ENCODE data around the gene CCNY. TPM values are rescaled to one million over a fixed set of nuclear protein-coding genes. Genes with fewer than 3 reads are reported as not detected.

CCNY gene
- total RNA-seq, 2 experiments from 2014 or later, result 37.0 to 55.8 TPM

- H3K27ac ChIP-seq (ENCODE audit: low read depth, low read length, poor library complexity, severe bottlenecking), result no peak overlapping the region
- H3K9me3 ChIP-seq (ENCODE audit: low read length), result no peaks in the 10 kb centered on the region
- POLR2A ChIA-PET, result interaction anchor here (0.6 to 0.7 kb wide), 2 partner anchors 34 to 449 kb away, joined by 3 to 5 read pairs; no protein-coding TSS in a partner anchor
- no TSS peak for BruUV-seq (replicated peaks)
- CTCF ChIA-PET (ENCODE audit: unreplicated experiment), result no interaction called here
- H3K9me2 ChIP-seq (ENCODE audit: insufficient read depth, low read length), result no peaks in the 10 kb centered on the region
- H4K20me1 ChIP-seq (ENCODE audit: insufficient read depth, low read length), result peaks cover 9% of the 10 kb centered on the region
- peaks cover 15% of the 10 kb centered on the region for H3K4me1 ChIP-seq (ENCODE audit: insufficient read depth, low read length, poor library complexity, severe bottlenecking)
- H3K4me3 ChIP-seq (ENCODE audit: low read depth, low read length, poor library complexity, severe bottlenecking), result no peak overlapping the region
- no peak for DNase-seq (ENCODE audit: low spot score)
- no peak overlapping the region for H3K4me2 ChIP-seq (ENCODE audit: low read length)
- TF ChIP-seq CTCF (conservative IDR thresholded peaks at IDR 0.05; ENCODE audit: low read length) (no peak), EZH2phosphoT487 (IDR thresholded peaks at IDR 0.05; ENCODE audit: borderline replicate concordance, low read depth, low read length) (no peak)
- H2AFZ ChIP-seq (ENCODE audit: low read length), result no peak overlapping the region
- intact Hi-C loops (cut with micrococcal nuclease; ENCODE audit: unreplicated experiment), result no loop called here
- H3K79me2 ChIP-seq (ENCODE audit: insufficient read depth, low read depth, low read length), result peaks cover 9% of the 10 kb centered on the region; the same call in 1 of the 2 replicates
- no peaks in the 10 kb centered on the region for H3K36me3 ChIP-seq (ENCODE audit: insufficient read depth, low read length)
Measured at GRCh38 chr10:35412900-35413491, 76.7 kb downstream of the CCNY start.

- no peak overlapping the region for H3K4me3 ChIP-seq (ENCODE audit: low read depth, low read length, poor library complexity, severe bottlenecking)
- no peaks in the 10 kb centered on the region for H3K36me3 ChIP-seq (ENCODE audit: insufficient read depth, low read length)
- ChIA-PET CTCF (ENCODE audit: unreplicated experiment) (no interaction called here), POLR2A (interaction anchor here (0.6 to 0.7 kb wide), 2 partner anchors 13 to 35 kb away, joined by 3 to 5 read pairs; no protein-coding TSS in a partner anchor)
- H3K79me2 ChIP-seq (ENCODE audit: insufficient read depth, low read depth, low read length), result peaks cover 9% of the 10 kb centered on the region; the same call in 1 of the 2 replicates
- TF ChIP-seq CTCF (conservative IDR thresholded peaks at IDR 0.05; ENCODE audit: low read length) (no peak), EZH2phosphoT487 (IDR thresholded peaks at IDR 0.05; ENCODE audit: borderline replicate concordance, low read depth, low read length) (no peak)
- no peak overlapping the region for H3K4me2 ChIP-seq (ENCODE audit: low read length)
- peaks cover 15% of the 10 kb centered on the region for H3K4me1 ChIP-seq (ENCODE audit: insufficient read depth, low read length, poor library complexity, severe bottlenecking)
- no peaks in the 10 kb centered on the region for H3K9me2 ChIP-seq (ENCODE audit: insufficient read depth, low read length)
- DNase-seq (ENCODE audit: low spot score), result no peak
- no TSS peak for BruUV-seq (replicated peaks)
- H3K9me3 ChIP-seq (ENCODE audit: low read length), result no peaks in the 10 kb centered on the region
- H4K20me1 ChIP-seq (ENCODE audit: insufficient read depth, low read length), result peaks cover 11% of the 10 kb centered on the region
- no peak overlapping the region for H2AFZ ChIP-seq (ENCODE audit: low read length)
- no peak overlapping the region for H3K27ac ChIP-seq (ENCODE audit: low read depth, low read length, poor library complexity, severe bottlenecking)
- intact Hi-C loops (cut with micrococcal nuclease; ENCODE audit: unreplicated experiment), result no loop called here
Measured at GRCh38 chr10:35413985-35414861, 77.9 kb downstream of the CCNY start.

Data from OCI-LY7 (cell line).